SK-N-SH (cell line): ENCODE results near the gene METRNL. TPM values are rescaled to one million over a fixed set of nuclear protein-coding genes. Genes with fewer than 3 reads are reported as not detected.

ENCODE experiments used
- CTCF ChIA-PET: fragments of 300-600, 350-600 bp; formaldehyde crosslinking; extraction: SDS; loops from one replicate; lab custom pipeline; 2021; lab: Yijun Ruan, JAX
- POLR2A ChIA-PET: fragments of 350-600 bp; sonication (Branson Sonifier 250); formaldehyde crosslinking; extraction: SDS; loops from one replicate; lab custom pipeline; 2020; ENCODE audit warnings: antibody characterized with exemption, inconsistent platforms; lab: Yijun Ruan, JAX
- DNase-seq: peaks from one replicate; pipeline ENCODE4 v3.0.0; 2012
- H2AFZ ChIP-seq: fragments of 200-600 bp; sonication (generic); 2 replicates; pipeline ENCODE4 v1.8.1; 2016; ENCODE audit warnings: antibody characterized with exemption, mild to moderate bottlenecking, low read depth
- H3F3A ChIP-seq: fragments of 200-600 bp; sonication (generic); replicated peaks from 2 replicates; pipeline ENCODE3; 2016; ENCODE audit warnings: antibody characterized with exemption, mild to moderate bottlenecking; ENCODE audit not compliant: insufficient read depth
- H3K27ac ChIP-seq, 2 experiments: fragments of 200-500 bp in 1 of 2; fragments of 200-600 bp in 1 of 2; sonication (Bioruptor generic) in 1 of 2; sonication (generic), shearing (Covaris generic) in 1 of 2; 2 replicates each; pipeline versions ENCODE4 v1.5.1 to v1.6.1; 2014 to 2016; ENCODE audit warnings: low read depth in 2 of 2, inconsistent platforms in 1 of 2, low read length in 1 of 2, mild to moderate bottlenecking in 1 of 2, mixed read lengths in 1 of 2
- H3K27me3 ChIP-seq: fragments of 200-600 bp; sonication (generic), shearing (Covaris generic); 2 replicates; pipeline ENCODE4 v1.6.1; 2016; ENCODE audit warnings: mixed run types; ENCODE audit not compliant: insufficient read depth
- H3K36me3 ChIP-seq, 2 experiments: fragments of 200-500 bp in 1 of 2; fragments of 200-600 bp in 1 of 2; sonication (Bioruptor generic) in 1 of 2; sonication (generic) in 1 of 2; replicated peaks in 1 of 2; 2 replicates each; pipeline versions ENCODE3 to v1.5.1; 2014 to 2016; ENCODE audit warnings: low read length in 1 of 2, mild to moderate bottlenecking in 1 of 2; ENCODE audit not compliant: insufficient read depth in 2 of 2, control insufficient read depth in 1 of 2
- H3K4me1 ChIP-seq, 2 experiments: fragments of 200-500 bp in 1 of 2; fragments of 200-600 bp in 1 of 2; sonication (Bioruptor generic) in 1 of 2; sonication (generic), shearing (Covaris generic) in 1 of 2; 2 replicates each; pipeline versions ENCODE4 v1.5.1 to v1.6.1; 2014 to 2016; ENCODE audit warnings: low read depth in 1 of 2, low read length in 1 of 2, mixed run types in 1 of 2; ENCODE audit not compliant: insufficient read depth in 2 of 2, control insufficient read depth in 1 of 2
- H3K4me2 ChIP-seq: fragments of 200-600 bp; sonication (generic), shearing (Covaris generic); 2 replicates; pipeline ENCODE4 v1.6.1; 2017; ENCODE audit warnings: mixed run types
- H3K4me3 ChIP-seq, 2 experiments: fragments of 200-500 bp in 1 of 2; fragments of 200-600 bp in 1 of 2; sonication (Bioruptor generic) in 1 of 2; sonication (generic), shearing (Covaris generic) in 1 of 2; 2 replicates each; pipeline versions ENCODE4 v1.5.1 to v1.8.1; 2014 to 2016; ENCODE audit warnings: low read depth in 2 of 2, inconsistent platforms in 1 of 2, low read length in 1 of 2, mild to moderate bottlenecking in 1 of 2, mixed read lengths in 1 of 2, moderate library complexity in 1 of 2
- H3K79me2 ChIP-seq: fragments of 200-600 bp; sonication (generic); 2 replicates; pipeline ENCODE4 v1.8.1; 2017; ENCODE audit warnings: mild to moderate bottlenecking; ENCODE audit not compliant: insufficient read depth
- H3K9ac ChIP-seq: fragments of 200-600 bp; sonication (generic); 2 replicates; pipeline ENCODE4 v1.6.1; 2017; ENCODE audit warnings: mixed run types
- H3K9me2 ChIP-seq: fragments of 200-600 bp; sonication (generic); 2 replicates; pipeline ENCODE4 v1.6.1; 2017; ENCODE audit warnings: mixed run types
- H3K9me3 ChIP-seq: fragments of 200-600 bp; sonication (generic); 2 replicates; pipeline ENCODE4 v1.6.1; 2017; ENCODE audit warnings: mixed run types, mild to moderate bottlenecking, moderate library complexity
- H4K20me1 ChIP-seq: fragments of 200-600 bp; sonication (generic); 2 replicates; pipeline ENCODE4 v1.6.1; 2017; ENCODE audit warnings: mild to moderate bottlenecking, mixed run types; ENCODE audit not compliant: insufficient read depth
- CHD2 ChIP-seq: fragments of 150-350 bp; IDR thresholded peaks from 2 replicates; pipeline ENCODE4 v1.6.1; 2018; ENCODE audit warnings: low read length; ENCODE audit not compliant: partially characterized antibody
- ELF1 ChIP-seq: IDR thresholded peaks from 2 replicates; pipeline ENCODE4 v1.4.0; 2012
- EP300 ChIP-seq, 2 experiments: IDR thresholded peaks; 2 replicates each; pipeline versions ENCODE4 v1.4.0 to v1.6.1; 2012; ENCODE audit warnings: borderline replicate concordance in 1 of 2, low read depth in 1 of 2, low read length in 1 of 2
- EZH2phosphoT487 ChIP-seq: fragments of 200-600 bp; sonication (generic); IDR thresholded peaks from 2 replicates; pipeline ENCODE4 v1.6.1; 2017; ENCODE audit warnings: low read depth, mixed run types, mild to moderate bottlenecking, antibody characterized with exemption, moderate library complexity, borderline replicate concordance
- MEF2A ChIP-seq: IDR thresholded peaks from 2 replicates; pipeline ENCODE4 v1.4.0; 2012; ENCODE audit warnings: low read depth, borderline replicate concordance
- MXI1 ChIP-seq: IDR thresholded peaks from 2 replicates; pipeline ENCODE4 v1.6.1; 2012; ENCODE audit warnings: mild to moderate bottlenecking, low read depth, low read length, improper control_type of control experiment
- NRF1 ChIP-seq: IDR thresholded peaks from 2 replicates; pipeline ENCODE4 v1.6.1; 2012; ENCODE audit warnings: low read depth, mild to moderate bottlenecking, low read length
- POLR2AphosphoS5 ChIP-seq: IDR thresholded peaks from 2 replicates; pipeline ENCODE4 v1.6.1; 2012; ENCODE audit warnings: low read depth, low read length
- RAD21 ChIP-seq: IDR thresholded peaks from 2 replicates; pipeline ENCODE4 v1.6.1; 2012; ENCODE audit warnings: mild to moderate bottlenecking, low read length
- RCOR1 ChIP-seq: fragments of 150-350 bp; IDR thresholded peaks from 2 replicates; pipeline ENCODE4 v1.6.1; 2017; ENCODE audit warnings: antibody characterized with exemption, low read length
- RFX5 ChIP-seq: IDR thresholded peaks from 2 replicates; pipeline ENCODE4 v1.6.1; 2012; ENCODE audit warnings: mild to moderate bottlenecking, improper control_type of control experiment, low read length
- RXRA ChIP-seq: IDR thresholded peaks from 2 replicates; pipeline ENCODE4 v1.4.0; 2012; ENCODE audit warnings: low read depth, mild to moderate bottlenecking, borderline replicate concordance
- SIN3A ChIP-seq: IDR thresholded peaks from 2 replicates; pipeline ENCODE4 v1.6.1; 2012; ENCODE audit warnings: low read depth, mild to moderate bottlenecking, low read length, moderate library complexity, borderline replicate concordance
- SMC3 ChIP-seq: IDR thresholded peaks from 2 replicates; pipeline ENCODE4 v1.6.1; 2012; ENCODE audit warnings: low read depth, low read length, improper control_type of control experiment
- TAF1 ChIP-seq: IDR thresholded peaks from 2 replicates; pipeline ENCODE4 v1.6.1; 2012; ENCODE audit warnings: low read depth, mild to moderate bottlenecking, low read length, moderate library complexity, borderline replicate concordance
- YY1 ChIP-seq: IDR thresholded peaks from 2 replicates; pipeline ENCODE4 v1.4.0; 2012; ENCODE audit warnings: low read depth, mild to moderate bottlenecking
- WGBS: methylation state at CpG from one replicate; pipeline ENCODE4 v1.1.6; 2017; ENCODE audit warnings: low lambda C conversion rate; 5-methylcytosine and 5-hydroxymethylcytosine counted together
- polyA plus RNA-seq, 3 experiments: library from polyadenylated mRNA; depleted of rRNA; stranded (reverse); fragments of >200 nt; gene quantifications; 2 replicates each; pipeline ENCODE4 v1.2.3, GENCODE V29; 2012
- TF ChIP-seq, protein P1 (sequence below): fragments of 150-350 bp; IDR thresholded peaks from 2 replicates; pipeline ENCODE4 v1.6.1; 2016; ENCODE audit warnings: mild to moderate bottlenecking, low read depth, low read length
- TF ChIP-seq, protein P2 (sequence below): fragments of 200-600 bp; sonication (generic); IDR thresholded peaks from 2 replicates; pipeline ENCODE4 v1.6.1; 2017; ENCODE audit warnings: antibody characterized with exemption, mild to moderate bottlenecking, moderate library complexity
- TF ChIP-seq, protein P3 (sequence below): IDR thresholded peaks from 2 replicates; pipeline ENCODE4 v1.4.0; 2012; ENCODE audit warnings: low read depth, borderline replicate concordance
- TF ChIP-seq, protein P4 (sequence below): IDR thresholded peaks from 2 replicates; pipeline ENCODE4; 2012

METRNL gene
- polyA plus RNA-seq, 1 of the 3 experiments (the other 2 are of a cell fraction) = 75.5 TPM

DNA sequence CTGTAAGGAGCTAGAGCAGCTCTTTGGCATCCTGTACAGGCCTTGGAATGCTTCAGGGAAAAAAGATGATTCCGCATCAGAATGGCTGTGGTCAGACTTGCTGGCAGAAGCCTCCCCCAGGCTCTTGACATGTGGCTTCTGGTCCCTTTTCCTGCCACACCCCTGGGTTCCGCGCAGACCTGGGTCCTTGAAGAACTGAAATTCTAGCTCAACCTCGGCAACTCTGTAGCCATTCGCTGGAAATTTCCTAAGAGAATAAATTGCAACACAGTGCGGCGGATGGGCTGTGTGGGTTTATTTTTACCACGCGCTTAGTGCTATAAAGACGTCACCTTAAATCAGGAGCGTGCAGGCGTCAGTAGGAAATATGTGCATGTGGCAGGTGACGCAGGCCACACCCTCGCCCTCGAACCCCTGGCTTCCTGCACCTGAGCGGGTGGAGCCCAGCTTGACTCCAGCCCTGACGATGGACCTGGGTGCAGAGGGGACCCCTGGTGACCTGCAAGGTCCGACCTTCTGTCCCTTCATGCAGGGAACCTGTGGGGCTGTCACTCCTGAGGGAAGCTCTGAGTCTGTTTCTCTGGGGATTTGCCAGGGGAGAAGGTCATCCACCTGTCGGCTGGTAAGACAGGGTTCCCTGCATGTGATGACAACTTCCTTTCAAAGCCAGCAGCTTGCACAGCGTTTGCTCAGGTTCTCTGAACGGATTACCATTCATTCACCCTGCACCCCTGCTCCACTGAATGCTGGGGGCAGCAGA lies 46.3 kb downstream of the METRNL start:
- TF ChIP-seq SMC3 = no peak
- TF ChIP-seq POLR2AphosphoS5 = no peak
- TF ChIP-seq, protein P1, sequence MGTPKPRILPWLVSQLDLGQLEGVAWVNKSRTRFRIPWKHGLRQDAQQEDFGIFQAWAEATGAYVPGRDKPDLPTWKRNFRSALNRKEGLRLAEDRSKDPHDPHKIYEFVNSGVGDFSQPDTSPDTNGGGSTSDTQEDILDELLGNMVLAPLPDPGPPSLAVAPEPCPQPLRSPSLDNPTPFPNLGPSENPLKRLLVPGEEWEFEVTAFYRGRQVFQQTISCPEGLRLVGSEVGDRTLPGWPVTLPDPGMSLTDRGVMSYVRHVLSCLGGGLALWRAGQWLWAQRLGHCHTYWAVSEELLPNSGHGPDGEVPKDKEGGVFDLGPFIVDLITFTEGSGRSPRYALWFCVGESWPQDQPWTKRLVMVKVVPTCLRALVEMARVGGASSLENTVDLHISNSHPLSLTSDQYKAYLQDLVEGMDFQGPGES = no peak
- no peak for TF ChIP-seq MEF2A
- TF ChIP-seq, protein P2, sequence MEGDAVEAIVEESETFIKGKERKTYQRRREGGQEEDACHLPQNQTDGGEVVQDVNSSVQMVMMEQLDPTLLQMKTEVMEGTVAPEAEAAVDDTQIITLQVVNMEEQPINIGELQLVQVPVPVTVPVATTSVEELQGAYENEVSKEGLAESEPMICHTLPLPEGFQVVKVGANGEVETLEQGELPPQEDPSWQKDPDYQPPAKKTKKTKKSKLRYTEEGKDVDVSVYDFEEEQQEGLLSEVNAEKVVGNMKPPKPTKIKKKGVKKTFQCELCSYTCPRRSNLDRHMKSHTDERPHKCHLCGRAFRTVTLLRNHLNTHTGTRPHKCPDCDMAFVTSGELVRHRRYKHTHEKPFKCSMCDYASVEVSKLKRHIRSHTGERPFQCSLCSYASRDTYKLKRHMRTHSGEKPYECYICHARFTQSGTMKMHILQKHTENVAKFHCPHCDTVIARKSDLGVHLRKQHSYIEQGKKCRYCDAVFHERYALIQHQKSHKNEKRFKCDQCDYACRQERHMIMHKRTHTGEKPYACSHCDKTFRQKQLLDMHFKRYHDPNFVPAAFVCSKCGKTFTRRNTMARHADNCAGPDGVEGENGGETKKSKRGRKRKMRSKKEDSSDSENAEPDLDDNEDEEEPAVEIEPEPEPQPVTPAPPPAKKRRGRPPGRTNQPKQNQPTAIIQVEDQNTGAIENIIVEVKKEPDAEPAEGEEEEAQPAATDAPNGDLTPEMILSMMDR = no peak
- no peak for TF ChIP-seq RCOR1
- TF ChIP-seq RAD21 = no peak
- no peak for TF ChIP-seq CHD2
- TF ChIP-seq, protein P3, sequence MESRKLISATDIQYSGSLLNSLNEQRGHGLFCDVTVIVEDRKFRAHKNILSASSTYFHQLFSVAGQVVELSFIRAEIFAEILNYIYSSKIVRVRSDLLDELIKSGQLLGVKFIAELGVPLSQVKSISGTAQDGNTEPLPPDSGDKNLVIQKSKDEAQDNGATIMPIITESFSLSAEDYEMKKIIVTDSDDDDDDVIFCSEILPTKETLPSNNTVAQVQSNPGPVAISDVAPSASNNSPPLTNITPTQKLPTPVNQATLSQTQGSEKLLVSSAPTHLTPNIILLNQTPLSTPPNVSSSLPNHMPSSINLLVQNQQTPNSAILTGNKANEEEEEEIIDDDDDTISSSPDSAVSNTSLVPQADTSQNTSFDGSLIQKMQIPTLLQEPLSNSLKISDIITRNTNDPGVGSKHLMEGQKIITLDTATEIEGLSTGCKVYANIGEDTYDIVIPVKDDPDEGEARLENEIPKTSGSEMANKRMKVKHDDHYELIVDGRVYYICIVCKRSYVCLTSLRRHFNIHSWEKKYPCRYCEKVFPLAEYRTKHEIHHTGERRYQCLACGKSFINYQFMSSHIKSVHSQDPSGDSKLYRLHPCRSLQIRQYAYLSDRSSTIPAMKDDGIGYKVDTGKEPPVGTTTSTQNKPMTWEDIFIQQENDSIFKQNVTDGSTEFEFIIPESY = no peak
- TF ChIP-seq, protein P4, sequence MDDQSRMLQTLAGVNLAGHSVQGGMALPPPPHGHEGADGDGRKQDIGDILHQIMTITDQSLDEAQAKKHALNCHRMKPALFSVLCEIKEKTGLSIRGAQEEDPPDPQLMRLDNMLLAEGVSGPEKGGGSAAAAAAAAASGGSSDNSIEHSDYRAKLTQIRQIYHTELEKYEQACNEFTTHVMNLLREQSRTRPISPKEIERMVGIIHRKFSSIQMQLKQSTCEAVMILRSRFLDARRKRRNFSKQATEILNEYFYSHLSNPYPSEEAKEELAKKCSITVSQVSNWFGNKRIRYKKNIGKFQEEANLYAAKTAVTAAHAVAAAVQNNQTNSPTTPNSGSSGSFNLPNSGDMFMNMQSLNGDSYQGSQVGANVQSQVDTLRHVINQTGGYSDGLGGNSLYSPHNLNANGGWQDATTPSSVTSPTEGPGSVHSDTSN = no peak
- no peak for TF ChIP-seq ELF1
- TF ChIP-seq YY1 = no peak
- no peak for TF ChIP-seq MXI1
- TF ChIP-seq RXRA = no peak
- no peak for TF ChIP-seq SIN3A
- no peak for TF ChIP-seq NRF1
- no peak for TF ChIP-seq EZH2phosphoT487
- TF ChIP-seq EP300 (IDR thresholded peaks at IDR 0.05; ENCODE audit: borderline replicate concordance in 1 of 2, low read depth in 1 of 2, low read length in 1 of 2) = no peak
- TF ChIP-seq RFX5 = no peak
- TF ChIP-seq TAF1 = no peak
- TF ChIP-seq, all 33 proteins: peak for 0
- Histone ChIP-seq H3F3A (peaks cover 10% of the 10 kb centered on the region), H3K79me2 (no peaks in the 10 kb centered on the region), H3K4me1 (peaks cover 0 to 5% of the 10 kb centered on the region in 2 experiments; a peak in 1 of 4 replicates), H3K9me2 (no peaks in the 10 kb centered on the region), H3K4me3 (no peak overlapping the region), H3K27me3 (peaks cover 49% of the 10 kb centered on the region), H3K36me3 (no peaks in the 10 kb centered on the region), H3K9ac (no peak overlapping the region), H4K20me1 (no peaks in the 10 kb centered on the region), H3K27ac (no peak overlapping the region), H3K4me2 (no peak overlapping the region), H2AFZ (no peak overlapping the region), H3K9me3 (no peaks in the 10 kb centered on the region)
- DNase-seq = no peak
- ChIA-PET POLR2A (no interaction called here), CTCF (interaction anchor here (1.1 to 1.2 kb wide), 2 partner anchors 18 to 21 kb away, joined by 3 to 5 read pairs; no protein-coding TSS in a partner anchor)
- 71% methylated on average over 19 of the region's 21 CpGs for WGBS
